Gastroesophageal sphincter (tissue), 3 donors: ENCODE results near the gene DYNC2H1.

Experiments
- POLR2AphosphoS5 ChIP-seq: sonication (generic); formaldehyde crosslinking; IDR thresholded peaks from one replicate; pipeline ENCODE4 v1.6.1; 2017; ENCODE audit warnings: antibody characterized with exemption
- TF ChIP-seq, protein P1 (sequence below), 4 experiments: fragments of 200-600 bp in 2 of 4; fragments of 450-650 bp in 2 of 4; sonication (generic) in 1 of 4; IDR thresholded peaks; one replicate each; pipeline ENCODE4 v1.5.1; 2017 to 2019; ENCODE audit warnings: antibody characterized with exemption in 4 of 4, mild to moderate bottlenecking in 2 of 4, moderate library complexity in 2 of 4

DNA sequence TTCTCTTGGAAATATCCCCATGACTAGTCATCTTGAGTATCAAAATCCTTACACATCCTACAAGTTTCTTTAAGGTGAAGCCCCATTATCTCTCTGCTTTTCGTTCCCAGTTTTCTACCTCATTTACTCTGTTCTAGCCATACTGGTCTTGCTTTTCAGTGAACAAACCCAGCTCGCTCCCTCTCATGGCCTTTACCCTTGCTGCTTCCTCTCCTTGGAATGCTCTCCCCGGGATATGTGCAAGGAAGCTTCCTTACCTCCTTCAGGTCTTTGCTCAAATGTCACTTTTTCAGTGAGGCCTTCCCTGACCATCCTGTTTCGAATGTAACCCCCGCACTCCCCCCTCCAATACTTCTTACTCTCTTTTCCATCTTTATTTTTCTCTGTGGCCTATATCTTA lies 331.8 kb downstream of the DYNC2H1 start:
- no peak for TF ChIP-seq POLR2AphosphoS5
- TF ChIP-seq, protein P1, sequence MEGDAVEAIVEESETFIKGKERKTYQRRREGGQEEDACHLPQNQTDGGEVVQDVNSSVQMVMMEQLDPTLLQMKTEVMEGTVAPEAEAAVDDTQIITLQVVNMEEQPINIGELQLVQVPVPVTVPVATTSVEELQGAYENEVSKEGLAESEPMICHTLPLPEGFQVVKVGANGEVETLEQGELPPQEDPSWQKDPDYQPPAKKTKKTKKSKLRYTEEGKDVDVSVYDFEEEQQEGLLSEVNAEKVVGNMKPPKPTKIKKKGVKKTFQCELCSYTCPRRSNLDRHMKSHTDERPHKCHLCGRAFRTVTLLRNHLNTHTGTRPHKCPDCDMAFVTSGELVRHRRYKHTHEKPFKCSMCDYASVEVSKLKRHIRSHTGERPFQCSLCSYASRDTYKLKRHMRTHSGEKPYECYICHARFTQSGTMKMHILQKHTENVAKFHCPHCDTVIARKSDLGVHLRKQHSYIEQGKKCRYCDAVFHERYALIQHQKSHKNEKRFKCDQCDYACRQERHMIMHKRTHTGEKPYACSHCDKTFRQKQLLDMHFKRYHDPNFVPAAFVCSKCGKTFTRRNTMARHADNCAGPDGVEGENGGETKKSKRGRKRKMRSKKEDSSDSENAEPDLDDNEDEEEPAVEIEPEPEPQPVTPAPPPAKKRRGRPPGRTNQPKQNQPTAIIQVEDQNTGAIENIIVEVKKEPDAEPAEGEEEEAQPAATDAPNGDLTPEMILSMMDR (IDR thresholded peaks at IDR 0.05) = no peak
